Uterine smooth muscle cell (primary cell): ENCODE measurements around the gene AGTPBP1. TPM values are rescaled to one million over a fixed set of nuclear protein-coding genes. Genes with fewer than 3 reads are reported as not detected.

Experiments used
- total RNA-seq: library from RNA; depleted of rRNA; stranded (reverse); fragments of >200 nt; gene quantifications from 2 replicates; pipeline ENCODE4 v1.2.3, GENCODE V29; 2014

AGTPBP1 gene, protein sequence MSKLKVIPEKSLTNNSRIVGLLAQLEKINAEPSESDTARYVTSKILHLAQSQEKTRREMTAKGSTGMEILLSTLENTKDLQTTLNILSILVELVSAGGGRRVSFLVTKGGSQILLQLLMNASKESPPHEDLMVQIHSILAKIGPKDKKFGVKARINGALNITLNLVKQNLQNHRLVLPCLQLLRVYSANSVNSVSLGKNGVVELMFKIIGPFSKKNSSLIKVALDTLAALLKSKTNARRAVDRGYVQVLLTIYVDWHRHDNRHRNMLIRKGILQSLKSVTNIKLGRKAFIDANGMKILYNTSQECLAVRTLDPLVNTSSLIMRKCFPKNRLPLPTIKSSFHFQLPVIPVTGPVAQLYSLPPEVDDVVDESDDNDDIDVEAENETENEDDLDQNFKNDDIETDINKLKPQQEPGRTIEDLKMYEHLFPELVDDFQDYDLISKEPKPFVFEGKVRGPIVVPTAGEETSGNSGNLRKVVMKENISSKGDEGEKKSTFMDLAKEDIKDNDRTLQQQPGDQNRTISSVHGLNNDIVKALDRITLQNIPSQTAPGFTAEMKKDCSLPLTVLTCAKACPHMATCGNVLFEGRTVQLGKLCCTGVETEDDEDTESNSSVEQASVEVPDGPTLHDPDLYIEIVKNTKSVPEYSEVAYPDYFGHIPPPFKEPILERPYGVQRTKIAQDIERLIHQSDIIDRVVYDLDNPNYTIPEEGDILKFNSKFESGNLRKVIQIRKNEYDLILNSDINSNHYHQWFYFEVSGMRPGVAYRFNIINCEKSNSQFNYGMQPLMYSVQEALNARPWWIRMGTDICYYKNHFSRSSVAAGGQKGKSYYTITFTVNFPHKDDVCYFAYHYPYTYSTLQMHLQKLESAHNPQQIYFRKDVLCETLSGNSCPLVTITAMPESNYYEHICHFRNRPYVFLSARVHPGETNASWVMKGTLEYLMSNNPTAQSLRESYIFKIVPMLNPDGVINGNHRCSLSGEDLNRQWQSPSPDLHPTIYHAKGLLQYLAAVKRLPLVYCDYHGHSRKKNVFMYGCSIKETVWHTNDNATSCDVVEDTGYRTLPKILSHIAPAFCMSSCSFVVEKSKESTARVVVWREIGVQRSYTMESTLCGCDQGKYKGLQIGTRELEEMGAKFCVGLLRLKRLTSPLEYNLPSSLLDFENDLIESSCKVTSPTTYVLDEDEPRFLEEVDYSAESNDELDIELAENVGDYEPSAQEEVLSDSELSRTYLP
- total RNA-seq = 11.4 and 15.2 TPM in 2 replicates

GRCh38 chr9:85741875-85742596 lies at the start of gene AGTPBP1:
Gene AGTPBP1, minus strand, starts transcription at chr9:85741954. Its CDS starts 29,421 bp downstream, at chr9:85712533.

Other genes starting within 250 kb of the AGTPBP1 start
- 27.0 and 28.0 TPM in 2 replicates for gene NAA35, start 199.2 kb upstream of the AGTPBP1 start, total RNA-seq